HEK293 (cell line): ENCODE measurements around the gene ITGB3.

ENCODE experiments used
- CTCF ChIA-PET: fragments of 350-600 bp; formaldehyde crosslinking; extraction: SDS; loops from one replicate; lab custom pipeline; 2021; ENCODE audit warnings: antibody characterized with exemption; lab: Yijun Ruan, JAX
- POLR2A ChIA-PET: fragments of 300-600 bp; formaldehyde crosslinking; extraction: SDS; loops from one replicate; lab custom pipeline; 2020; ENCODE audit warnings: antibody characterized with exemption, inconsistent platforms; lab: Yijun Ruan, JAX
- H3K27ac ChIP-seq: fragments of 200-500 bp; sonication (Bioruptor generic); 2 replicates; pipeline ENCODE4 v1.5.1; 2014; ENCODE audit warnings: low read depth, low read length, control low read depth, inconsistent platforms; ENCODE audit errors: extremely low read depth
- H3K36me3 ChIP-seq, 2 experiments: fragments of 200-500 bp in 1 of 2; sonication (Bioruptor generic) in 1 of 2; 1 replicate in 1 of 2; 2 replicates in 1 of 2; pipeline ENCODE4 v1.5.1; 2014 to 2017; ENCODE audit warnings: inconsistent platforms in 2 of 2, low read length in 2 of 2; ENCODE audit not compliant: control insufficient read depth in 2 of 2, insufficient read depth in 1 of 2
- H3K4me1 ChIP-seq: fragments of 200-500 bp; sonication (Bioruptor generic); 2 replicates; pipeline ENCODE4 v1.5.1; 2014; ENCODE audit warnings: mild to moderate bottlenecking, low read length, inconsistent platforms; ENCODE audit not compliant: control insufficient read depth, insufficient read depth
- H3K4me3 ChIP-seq: 2 replicates; pipeline ENCODE4 v1.5.1; 2011; ENCODE audit warnings: low read depth, mild to moderate bottlenecking, control low read depth, low read length, moderate library complexity
- H3K9me3 ChIP-seq: fragments of 200-500 bp; sonication (Bioruptor generic); 2 replicates; pipeline ENCODE4 v1.5.1; 2014; ENCODE audit warnings: low read depth, low read length, inconsistent platforms; ENCODE audit not compliant: control insufficient read depth, insufficient read depth
- KLF1 ChIP-seq: fragments of 450-650 bp; formaldehyde crosslinking; IDR thresholded peaks from 2 replicates; pipeline ENCODE4 v1.5.1; 2016; ENCODE audit warnings: missing biosample characterization, missing genetic modification characterization
- PRDM1 ChIP-seq: fragments of 450-650 bp; formaldehyde crosslinking; IDR thresholded peaks from 2 replicates; pipeline ENCODE4; 2016; ENCODE audit warnings: missing biosample characterization, missing genetic modification characterization
- SCRT2 ChIP-seq: fragments of 450-650 bp; formaldehyde crosslinking; IDR thresholded peaks from 2 replicates; pipeline ENCODE4 v1.5.1; 2016; ENCODE audit warnings: missing biosample characterization, missing genetic modification characterization
- SETDB1 ChIP-seq: IDR thresholded peaks from one replicate; pipeline ENCODE4 v1.6.1; 2017; ENCODE audit warnings: mild to moderate bottlenecking, low read length, moderate library complexity, mixed read lengths; ENCODE audit not compliant: insufficient read length
- SP3 ChIP-seq: fragments of 450-650 bp; formaldehyde crosslinking; IDR thresholded peaks from 2 replicates; pipeline ENCODE4 v1.5.1; 2016; ENCODE audit warnings: missing biosample characterization, missing genetic modification characterization
- YY1 ChIP-seq: fragments of 450-650 bp; formaldehyde crosslinking; IDR thresholded peaks from 2 replicates; pipeline ENCODE4 v1.5.1; 2018; ENCODE audit warnings: missing biosample characterization, missing genetic modification characterization
- ZBTB48 ChIP-seq: fragments of 450-650 bp; formaldehyde crosslinking; IDR thresholded peaks from 2 replicates; pipeline ENCODE4 v1.5.1; 2016; ENCODE audit warnings: missing biosample characterization, missing genetic modification characterization
- ZNF114 ChIP-seq: fragments of 450-650 bp; formaldehyde crosslinking; IDR thresholded peaks from 2 replicates; pipeline ENCODE4 v1.5.0; 2017; ENCODE audit warnings: missing biosample characterization, missing genetic modification characterization
- ZNF223 ChIP-seq: fragments of 450-650 bp; formaldehyde crosslinking; IDR thresholded peaks from 2 replicates; pipeline ENCODE4 v1.5.1; 2016; ENCODE audit warnings: missing biosample characterization, missing genetic modification characterization
- ZNF341 ChIP-seq: fragments of 450-650 bp; formaldehyde crosslinking; IDR thresholded peaks from 2 replicates; pipeline ENCODE4; 2016; ENCODE audit warnings: low read depth, missing biosample characterization, missing genetic modification characterization
- ZNF354C ChIP-seq: fragments of 450-650 bp; formaldehyde crosslinking; IDR thresholded peaks from 2 replicates; pipeline ENCODE4 v1.5.1; 2016; ENCODE audit warnings: missing biosample characterization, missing genetic modification characterization, low read depth, borderline replicate concordance
- ZNF423 ChIP-seq: fragments of 450-650 bp; formaldehyde crosslinking; IDR thresholded peaks from 2 replicates; pipeline ENCODE4 v1.5.1; 2016; ENCODE audit warnings: missing biosample characterization, missing genetic modification characterization
- ZNF701 ChIP-seq: fragments of 450-650 bp; formaldehyde crosslinking; IDR thresholded peaks from 2 replicates; pipeline ENCODE4 v1.5.1; 2016; ENCODE audit warnings: missing biosample characterization, missing genetic modification characterization
- ZNF776 ChIP-seq: fragments of 450-650 bp; formaldehyde crosslinking; IDR thresholded peaks from 2 replicates; pipeline ENCODE4 v1.5.0; 2017; ENCODE audit warnings: missing biosample characterization, missing genetic modification characterization, borderline replicate concordance
- ZSCAN30 ChIP-seq: fragments of 450-650 bp; IDR thresholded peaks from 2 replicates; pipeline ENCODE4 v1.5.1; 2018; ENCODE audit warnings: missing biosample characterization, mild to moderate bottlenecking, missing genetic modification characterization, moderate library complexity
- ZXDB ChIP-seq: fragments of 450-650 bp; formaldehyde crosslinking; IDR thresholded peaks from 2 replicates; pipeline ENCODE4 v1.5.1; 2016; ENCODE audit warnings: missing biosample characterization, missing genetic modification characterization
- TF ChIP-seq, protein P1 (sequence below): sonication (generic); formaldehyde crosslinking; IDR thresholded peaks from 2 replicates; pipeline ENCODE4 v1.8.1; 2022; ENCODE audit warnings: mild to moderate bottlenecking, moderate library complexity, missing genetic modification reagents
- TF ChIP-seq, protein P2 (sequence below): fragments of 450-650 bp; formaldehyde crosslinking; IDR thresholded peaks from 2 replicates; pipeline ENCODE4 v1.5.1; 2016; ENCODE audit warnings: missing biosample characterization, missing genetic modification characterization

Gene ITGB3

DNA sequence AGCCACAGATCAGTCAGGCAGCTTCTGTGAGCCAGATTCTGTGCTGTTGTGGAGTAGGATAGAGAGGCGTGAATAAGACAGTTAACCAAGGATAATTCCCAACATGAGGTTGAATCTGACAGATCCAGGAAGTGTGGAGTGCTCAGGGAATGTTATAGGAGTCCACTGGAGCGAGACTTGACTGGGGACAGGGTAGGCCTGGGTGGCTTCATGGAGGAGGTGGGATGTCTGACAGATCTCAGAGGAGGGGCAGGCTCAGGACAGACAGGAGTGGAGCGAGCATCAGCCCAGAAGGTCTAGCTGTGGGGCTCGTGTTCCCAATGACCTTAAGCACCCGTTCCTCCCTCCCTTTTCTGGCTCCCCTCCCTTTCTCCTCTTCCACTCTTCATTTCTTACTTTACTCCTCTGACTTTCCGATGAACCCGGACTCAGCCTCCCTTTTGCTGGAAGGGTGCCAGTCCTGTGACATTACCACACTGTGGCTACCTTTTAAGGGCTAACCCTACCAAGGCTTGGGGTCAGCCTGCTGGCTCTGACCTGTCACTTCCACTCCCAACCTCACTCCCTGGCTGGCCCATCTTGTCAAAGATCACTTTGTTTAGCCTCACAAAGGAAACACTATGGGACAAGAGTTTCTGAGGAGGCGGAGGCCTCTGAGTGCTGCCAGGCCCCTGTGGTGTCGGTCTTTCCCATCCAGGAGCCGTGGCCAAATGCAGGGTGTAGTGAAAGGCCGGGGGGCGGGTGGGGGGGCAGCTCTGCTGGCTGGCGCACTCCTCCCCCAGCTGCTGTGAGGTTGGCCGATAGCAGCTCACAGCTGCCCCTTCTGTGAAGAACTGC is 41.6 kb downstream of the ITGB3 start (continued):
- TF ChIP-seq ZNF341 (tag by site-specific recombination): no peak
- TF ChIP-seq, protein P1, sequence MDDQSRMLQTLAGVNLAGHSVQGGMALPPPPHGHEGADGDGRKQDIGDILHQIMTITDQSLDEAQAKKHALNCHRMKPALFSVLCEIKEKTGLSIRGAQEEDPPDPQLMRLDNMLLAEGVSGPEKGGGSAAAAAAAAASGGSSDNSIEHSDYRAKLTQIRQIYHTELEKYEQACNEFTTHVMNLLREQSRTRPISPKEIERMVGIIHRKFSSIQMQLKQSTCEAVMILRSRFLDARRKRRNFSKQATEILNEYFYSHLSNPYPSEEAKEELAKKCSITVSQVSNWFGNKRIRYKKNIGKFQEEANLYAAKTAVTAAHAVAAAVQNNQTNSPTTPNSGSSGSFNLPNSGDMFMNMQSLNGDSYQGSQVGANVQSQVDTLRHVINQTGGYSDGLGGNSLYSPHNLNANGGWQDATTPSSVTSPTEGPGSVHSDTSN (CRISPR knock-in tag): no peak
- no peak for TF ChIP-seq ZBTB48 (tag by site-specific recombination)
- no peak for TF ChIP-seq ZNF776 (tag by site-specific recombination)
- TF ChIP-seq ZSCAN30 (tag by site-specific recombination): no peak

DNA sequence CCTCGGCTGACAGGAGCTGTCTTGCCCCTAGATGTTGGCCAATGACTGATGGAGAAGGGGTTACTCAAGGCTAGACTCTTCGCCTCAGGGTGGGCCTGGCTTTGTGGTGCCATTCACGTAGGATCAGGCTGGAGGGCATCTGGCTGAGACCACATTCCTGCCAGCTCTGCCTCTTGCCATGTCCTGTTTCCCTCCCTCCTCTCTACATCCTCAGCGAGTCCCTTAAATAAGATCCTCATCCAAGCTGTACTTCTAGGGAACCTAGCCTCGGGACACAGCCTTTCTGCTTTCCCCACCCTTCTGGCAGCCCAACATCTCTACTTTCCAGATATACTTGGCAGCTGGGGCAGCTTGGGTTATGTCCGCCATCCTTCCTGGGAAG is 42.2 kb downstream of the ITGB3 start:
- Histone ChIP-seq H3K9me3 (no peaks in the 10 kb centered on the region), H3K36me3 (no peaks in the 10 kb centered on the region), H3K4me1 (no peaks in the 10 kb centered on the region), H3K27ac (no peak overlapping the region), H3K4me3 (no peak overlapping the region)
- ChIA-PET POLR2A (no interaction called here), CTCF (interaction anchor here (0.6 to 0.7 kb wide), 2 partner anchors 19 to 321 kb away, joined by 3 read pairs; no protein-coding TSS in a partner anchor)
- no peak for TF ChIP-seq ZNF114
- TF ChIP-seq ZNF354C (tag by site-specific recombination): no peak
- no peak for TF ChIP-seq ZXDB (tag by site-specific recombination)
- no peak for TF ChIP-seq ZNF223 (tag by site-specific recombination)
- TF ChIP-seq, protein P2, sequence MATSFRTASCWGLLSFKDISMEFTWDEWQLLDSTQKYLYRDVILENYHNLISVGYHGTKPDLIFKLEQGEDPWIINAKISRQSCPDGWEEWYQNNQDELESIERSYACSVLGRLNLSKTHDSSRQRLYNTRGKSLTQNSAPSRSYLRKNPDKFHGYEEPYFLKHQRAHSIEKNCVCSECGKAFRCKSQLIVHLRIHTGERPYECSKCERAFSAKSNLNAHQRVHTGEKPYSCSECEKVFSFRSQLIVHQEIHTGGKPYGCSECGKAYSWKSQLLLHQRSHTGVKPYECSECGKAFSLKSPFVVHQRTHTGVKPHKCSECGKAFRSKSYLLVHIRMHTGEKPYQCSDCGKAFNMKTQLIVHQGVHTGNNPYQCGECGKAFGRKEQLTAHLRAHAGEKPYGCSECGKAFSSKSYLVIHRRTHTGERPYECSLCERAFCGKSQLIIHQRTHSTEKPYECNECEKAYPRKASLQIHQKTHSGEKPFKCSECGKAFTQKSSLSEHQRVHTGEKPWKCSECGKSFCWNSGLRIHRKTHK (tag by site-specific recombination): no peak
- no peak for TF ChIP-seq SP3 (tag by site-specific recombination)
- TF ChIP-seq YY1 (tag by site-specific recombination): no peak
- TF ChIP-seq ZNF423: no peak

DNA sequence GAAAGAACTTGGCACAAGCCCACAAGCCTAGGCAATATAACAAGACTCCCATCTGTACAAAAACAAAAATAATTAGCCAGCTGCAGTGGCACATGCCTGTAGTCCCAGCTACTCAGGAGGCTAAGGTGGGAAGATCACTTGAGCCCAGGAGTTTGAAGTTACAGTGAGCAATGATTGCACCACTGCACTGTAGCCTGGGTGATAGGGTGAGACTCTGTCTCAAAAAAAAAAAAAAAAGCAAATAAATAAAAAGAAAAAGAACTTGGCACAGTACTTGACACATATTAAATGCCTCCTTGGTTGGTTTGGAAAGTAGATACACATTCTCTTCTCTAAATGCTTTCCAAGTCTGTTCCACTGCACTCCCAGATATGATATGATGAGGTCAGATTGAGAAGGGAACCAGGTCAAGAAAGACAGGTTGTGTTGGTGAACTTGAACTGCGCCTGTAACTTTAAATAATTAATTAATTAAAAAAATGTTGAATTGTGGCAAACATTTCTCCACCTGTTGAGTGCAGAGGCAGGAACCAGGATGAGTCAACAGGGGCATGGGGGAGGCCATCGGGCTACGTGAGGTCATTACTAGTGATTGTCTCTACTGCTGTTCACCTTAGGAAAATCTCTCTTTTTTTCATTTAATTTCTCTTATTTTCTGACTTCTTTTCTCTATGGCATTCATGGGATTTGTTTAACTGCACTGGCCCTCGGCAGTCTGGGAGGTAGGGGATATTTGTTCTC is 44.2 kb downstream of the ITGB3 start:
- TF ChIP-seq SCRT2 (tag by site-specific recombination): peak; percentile 87
- no peak for TF ChIP-seq KLF1 (tag by site-specific recombination)
- no peak for TF ChIP-seq YY1 (tag by site-specific recombination)
- TF ChIP-seq SETDB1: no peak
- TF ChIP-seq PRDM1 (tag by site-specific recombination): 0 out of 2 replicates have a peak, but pooled peaks have one; percentile 33
- TF ChIP-seq ZNF701: no peak

More for the DNA sequence above, 44.2 kb downstream of the ITGB3 start:
- Histone ChIP-seq H3K27ac (no peak overlapping the region), H3K4me1 (no peaks in the 10 kb centered on the region), H3K4me3 (no peak overlapping the region), H3K9me3 (no peaks in the 10 kb centered on the region), H3K36me3 (no peaks in the 10 kb centered on the region)
- ChIA-PET POLR2A (no interaction called here), CTCF (interaction anchor here (0.7 kb wide), 1 partner anchor 13 kb away, joined by 3 read pairs; no protein-coding TSS in a partner anchor)
